H9 (cell line): Measurements from ENCODE around the gene CEP41. TPM values are rescaled to one million over a fixed set of nuclear protein-coding genes. Genes with fewer than 3 reads are reported as not detected.

ENCODE experiments used
- DNase-seq: peaks from one replicate; pipeline ENCODE4 v3.0.0-alpha.2; 2017
- H2AFZ ChIP-seq: one replicate; pipeline ENCODE4 v1.6.1; 2013; ENCODE audit warnings: mild to moderate bottlenecking, low read length, control low read depth, moderate library complexity
- H2AK5ac ChIP-seq: 2 replicates; pipeline ENCODE4 v1.6.1; 2013; ENCODE audit warnings: low read length, control low read depth, mixed read lengths; ENCODE audit not compliant: insufficient read length
- H2BK120ac ChIP-seq: one replicate; pipeline ENCODE4 v1.6.1; 2013; ENCODE audit warnings: low read depth, mild to moderate bottlenecking, low read length, control low read depth, inconsistent platforms; ENCODE audit not compliant: poor library complexity, severe bottlenecking
- H2BK12ac ChIP-seq: 2 replicates; pipeline ENCODE4 v1.6.1; 2013; ENCODE audit warnings: low read length, control low read depth, mixed read lengths, low read depth; ENCODE audit not compliant: insufficient read length
- H2BK15ac ChIP-seq: 2 replicates; pipeline ENCODE4 v1.6.1; 2013; ENCODE audit warnings: low read depth, low read length, control low read depth
- H2BK20ac ChIP-seq: one replicate; pipeline ENCODE4 v1.6.1; 2013; ENCODE audit warnings: low read depth, mild to moderate bottlenecking, low read length, control low read depth, inconsistent platforms; ENCODE audit not compliant: poor library complexity, severe bottlenecking
- H2BK5ac ChIP-seq: 2 replicates; pipeline ENCODE4 v1.6.1; 2013; ENCODE audit warnings: low read length, control low read depth, mixed read lengths; ENCODE audit not compliant: insufficient read length
- H3K14ac ChIP-seq: 2 replicates; pipeline ENCODE4 v1.6.1; 2013; ENCODE audit warnings: low read length, control low read depth; ENCODE audit not compliant: insufficient read depth
- H3K18ac ChIP-seq: 2 replicates; pipeline ENCODE4 v1.6.1; 2013; ENCODE audit warnings: low read depth, mild to moderate bottlenecking, mixed read lengths, low read length, control low read depth; ENCODE audit not compliant: insufficient read length
- H3K23ac ChIP-seq: 2 replicates; pipeline ENCODE4 v1.6.1; 2013; ENCODE audit warnings: low read length, control low read depth, mixed read lengths, low read depth; ENCODE audit not compliant: insufficient read length
- H3K23me2 ChIP-seq: 2 replicates; pipeline ENCODE4 v1.6.1; 2013; ENCODE audit warnings: low read depth, mild to moderate bottlenecking, mixed read lengths, low read length, control low read depth; ENCODE audit not compliant: insufficient read length, poor library complexity, severe bottlenecking
- H3K27ac ChIP-seq: 2 replicates; pipeline ENCODE4 v1.5.1; 2013; ENCODE audit warnings: low read length, control low read depth, mixed read lengths, low read depth; ENCODE audit not compliant: insufficient read length
- H3K27me3 ChIP-seq: 2 replicates; pipeline ENCODE4 v1.6.1; 2013; ENCODE audit warnings: low read length, control low read depth, inconsistent platforms; ENCODE audit not compliant: insufficient read depth
- H3K4ac ChIP-seq: 2 replicates; pipeline ENCODE4 v1.6.1; 2013; ENCODE audit warnings: low read depth, mild to moderate bottlenecking, control low read depth, inconsistent platforms, low read length, moderate library complexity
- H3K4me1 ChIP-seq: 2 replicates; pipeline ENCODE4 v1.6.1; 2013; ENCODE audit warnings: low read length, control low read depth, inconsistent platforms; ENCODE audit not compliant: insufficient read depth
- H3K4me2 ChIP-seq: 2 replicates; pipeline ENCODE4 v1.6.1; 2013; ENCODE audit warnings: low read length, control low read depth, mixed read lengths; ENCODE audit not compliant: insufficient read length, insufficient read depth
- H3K56ac ChIP-seq: 2 replicates; pipeline ENCODE4 v1.6.1; 2013; ENCODE audit warnings: low read depth, mild to moderate bottlenecking, mixed read lengths, low read length, control low read depth; ENCODE audit not compliant: insufficient read length
- H3K79me1 ChIP-seq: 2 replicates; pipeline ENCODE4 v1.6.1; 2013; ENCODE audit warnings: low read depth, mild to moderate bottlenecking, moderate library complexity, low read length, control low read depth, inconsistent platforms; ENCODE audit not compliant: insufficient read depth, poor library complexity, severe bottlenecking
- H3K79me2 ChIP-seq: 2 replicates; pipeline ENCODE4 v1.6.1; 2013; ENCODE audit warnings: low read length, control low read depth, inconsistent platforms; ENCODE audit not compliant: insufficient read depth
- H3K9ac ChIP-seq: 2 replicates; pipeline ENCODE4 v1.6.1; 2013; ENCODE audit warnings: low read length, control low read depth, mixed read lengths; ENCODE audit not compliant: insufficient read length; ENCODE audit errors: extremely low read depth
- H3K9me3 ChIP-seq: one replicate; pipeline ENCODE4 v1.6.1; 2013; ENCODE audit warnings: low read depth, low read length, inconsistent platforms; ENCODE audit not compliant: control insufficient read depth
- H3T11ph ChIP-seq: one replicate; pipeline ENCODE4 v1.6.1; 2013; ENCODE audit warnings: mild to moderate bottlenecking, low read length, control low read depth, inconsistent platforms
- H4K20me1 ChIP-seq: one replicate; pipeline ENCODE4 v1.6.1; 2013; ENCODE audit not compliant: control insufficient read depth, insufficient read length, insufficient read depth
- H4K5ac ChIP-seq: 2 replicates; pipeline ENCODE4 v1.6.1; 2013; ENCODE audit warnings: low read depth, mild to moderate bottlenecking, mixed read lengths, low read length, control low read depth; ENCODE audit not compliant: insufficient read length
- H4K8ac ChIP-seq: replicated peaks from 2 replicates; pipeline ENCODE4 v1.6.1; 2013; ENCODE audit warnings: low read length, control low read depth, mixed read lengths, low read depth; ENCODE audit not compliant: insufficient read length
- H4K91ac ChIP-seq: 2 replicates; pipeline ENCODE4 v1.6.1; 2013; ENCODE audit warnings: low read depth, mild to moderate bottlenecking, moderate library complexity, mixed read lengths, low read length, control low read depth; ENCODE audit not compliant: insufficient read length
- H3K27ac Mint-ChIP-seq, 3 experiments: 2 replicates in 2 of 3; 3 replicates in 1 of 3; pipeline ENCODE4 v1.8.0; 2020 to 2021; ENCODE audit warnings: mixed read lengths in 3 of 3, mild to moderate bottlenecking in 1 of 3, moderate library complexity in 1 of 3
- H3K27me3 Mint-ChIP-seq: 2 replicates; pipeline ENCODE4 v1.8.0; 2021; ENCODE audit warnings: low read depth, mild to moderate bottlenecking, moderate library complexity, mixed read lengths
- H3K36me3 Mint-ChIP-seq, 3 experiments: 2 replicates in 2 of 3; 3 replicates in 1 of 3; pipeline ENCODE4 v1.8.0; 2020 to 2021; ENCODE audit warnings: low read depth in 3 of 3, mixed read lengths in 3 of 3; ENCODE audit not compliant: insufficient read depth in 1 of 3
- H3K4me1 Mint-ChIP-seq, 2 experiments: 2 replicates each; pipeline ENCODE4 v1.8.0; 2020; ENCODE audit warnings: mixed read lengths in 2 of 2
- H3K4me3 Mint-ChIP-seq, 2 experiments: 2 replicates in 1 of 2; 3 replicates in 1 of 2; pipeline ENCODE4 v1.8.0; 2020 to 2021; ENCODE audit warnings: mild to moderate bottlenecking in 2 of 2, mixed read lengths in 2 of 2, moderate library complexity in 1 of 2
- H3K9me3 Mint-ChIP-seq, 2 experiments: 2 replicates in 1 of 2; 3 replicates in 1 of 2; pipeline ENCODE4 v1.8.0; 2020; ENCODE audit warnings: mild to moderate bottlenecking in 2 of 2, mixed read lengths in 2 of 2, moderate library complexity in 1 of 2
- WGBS: extraction: QIAGEN DNeasy Blood & Tissue Kit; methylation state at CpG from one replicate; pipeline ENCODE4 v1.1.7; 2013; ENCODE audit warnings: missing lambda C conversion rate, low lambda C conversion rate, mixed read lengths; ENCODE audit not compliant: insufficient read length; ENCODE audit errors: extremely low coverage; 5-methylcytosine and 5-hydroxymethylcytosine counted together
- total RNA-seq: library from RNA; stranded (reverse); gene quantifications from 2 replicates; pipeline ENCODE4 v1.2.1, GENCODE V29; 2021
- TF ChIP-seq, protein P1 (sequence below): fragments of 200-600 bp; sonication (generic); conservative IDR thresholded peaks from 3 replicates; pipeline ENCODE4 v1.8.0; 2021; ENCODE audit warnings: antibody characterized with exemption, mild to moderate bottlenecking

Gene CEP41
- total RNA-seq, 1 experiment from 2014 or later: 9.7 TPM

DNA sequence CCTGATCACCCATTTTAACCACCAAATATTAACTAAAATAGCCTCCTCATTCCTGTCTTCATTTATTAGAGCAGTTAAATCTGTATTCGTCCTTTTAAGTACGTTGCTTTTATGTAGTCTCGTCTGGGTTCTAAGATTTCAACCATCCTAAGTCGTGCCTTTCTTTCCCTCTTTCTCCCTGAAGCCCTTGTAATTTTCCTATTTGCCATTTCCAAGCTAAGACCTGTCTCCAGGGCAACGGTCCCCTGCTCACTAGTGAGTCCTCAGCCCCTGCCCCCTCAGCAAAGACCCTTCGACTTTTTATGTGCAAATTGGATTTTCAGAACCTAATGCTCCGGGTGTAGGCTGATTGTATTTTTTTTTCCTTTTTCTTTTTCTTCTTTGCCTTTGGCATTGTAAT is 35.0 kb upstream of the CEP41 start:
- no CpG with 5 or more reads among the region's 7 CpGs for WGBS
- Histone ChIP-seq H3K4me2 (no peak overlapping the region), H3T11ph (no peak overlapping the region), H3K14ac (no peak overlapping the region), H4K5ac (no peak overlapping the region), H3K4ac (no peak overlapping the region), H4K20me1 (no peaks in the 10 kb centered on the region), H3K27ac (no peak overlapping the region), H2BK12ac (no peak overlapping the region), H2BK20ac (no peak overlapping the region), H4K91ac (no peak overlapping the region), H3K18ac (no peak overlapping the region), H3K9ac (no peak overlapping the region), H3K56ac (no peak overlapping the region), H2BK15ac (no peak overlapping the region), H3K27me3 (no peaks in the 10 kb centered on the region), H3K23me2 (no peaks in the 10 kb centered on the region), H3K79me2 (no peaks in the 10 kb centered on the region), H3K79me1 (no peaks in the 10 kb centered on the region), H3K4me1 (no peaks in the 10 kb centered on the region), H2BK5ac (no peak overlapping the region), H2AK5ac (no peak overlapping the region), H4K8ac (no peak overlapping the region), H3K23ac (no peak overlapping the region), H3K9me3 (no peaks in the 10 kb centered on the region), H2AFZ (no peak overlapping the region), H2BK120ac (no peak overlapping the region)
- DNase-seq: no peak
- Mint-ChIP-seq H3K9me3 (peaks cover 2 to 5% of the 10 kb centered on the region in 2 experiments; a peak in 3 of 5 replicates), H3K27me3 (peaks cover 3% of the 10 kb centered on the region; the same call in 1 of the 2 replicates), H3K4me3 (no peak overlapping the region), H3K4me1 (peaks cover 14 to 17% of the 10 kb centered on the region in 2 experiments), H3K36me3 (peaks cover 0 to 2% (median 0%) of the 10 kb centered on the region in 3 experiments; a peak in 1 of 7 replicates), H3K27ac (no peak overlapping the region)
- TF ChIP-seq, protein P1, sequence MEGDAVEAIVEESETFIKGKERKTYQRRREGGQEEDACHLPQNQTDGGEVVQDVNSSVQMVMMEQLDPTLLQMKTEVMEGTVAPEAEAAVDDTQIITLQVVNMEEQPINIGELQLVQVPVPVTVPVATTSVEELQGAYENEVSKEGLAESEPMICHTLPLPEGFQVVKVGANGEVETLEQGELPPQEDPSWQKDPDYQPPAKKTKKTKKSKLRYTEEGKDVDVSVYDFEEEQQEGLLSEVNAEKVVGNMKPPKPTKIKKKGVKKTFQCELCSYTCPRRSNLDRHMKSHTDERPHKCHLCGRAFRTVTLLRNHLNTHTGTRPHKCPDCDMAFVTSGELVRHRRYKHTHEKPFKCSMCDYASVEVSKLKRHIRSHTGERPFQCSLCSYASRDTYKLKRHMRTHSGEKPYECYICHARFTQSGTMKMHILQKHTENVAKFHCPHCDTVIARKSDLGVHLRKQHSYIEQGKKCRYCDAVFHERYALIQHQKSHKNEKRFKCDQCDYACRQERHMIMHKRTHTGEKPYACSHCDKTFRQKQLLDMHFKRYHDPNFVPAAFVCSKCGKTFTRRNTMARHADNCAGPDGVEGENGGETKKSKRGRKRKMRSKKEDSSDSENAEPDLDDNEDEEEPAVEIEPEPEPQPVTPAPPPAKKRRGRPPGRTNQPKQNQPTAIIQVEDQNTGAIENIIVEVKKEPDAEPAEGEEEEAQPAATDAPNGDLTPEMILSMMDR: no peak
